Measurements from ENCODE around the gene PCED1B.
"Not testable (repeated sequence)": the region's sequence is repeated elsewhere in the genome, so short reads cannot be mapped to it uniquely, and the experiment has no call there.

Gene PCED1B

DNA sequence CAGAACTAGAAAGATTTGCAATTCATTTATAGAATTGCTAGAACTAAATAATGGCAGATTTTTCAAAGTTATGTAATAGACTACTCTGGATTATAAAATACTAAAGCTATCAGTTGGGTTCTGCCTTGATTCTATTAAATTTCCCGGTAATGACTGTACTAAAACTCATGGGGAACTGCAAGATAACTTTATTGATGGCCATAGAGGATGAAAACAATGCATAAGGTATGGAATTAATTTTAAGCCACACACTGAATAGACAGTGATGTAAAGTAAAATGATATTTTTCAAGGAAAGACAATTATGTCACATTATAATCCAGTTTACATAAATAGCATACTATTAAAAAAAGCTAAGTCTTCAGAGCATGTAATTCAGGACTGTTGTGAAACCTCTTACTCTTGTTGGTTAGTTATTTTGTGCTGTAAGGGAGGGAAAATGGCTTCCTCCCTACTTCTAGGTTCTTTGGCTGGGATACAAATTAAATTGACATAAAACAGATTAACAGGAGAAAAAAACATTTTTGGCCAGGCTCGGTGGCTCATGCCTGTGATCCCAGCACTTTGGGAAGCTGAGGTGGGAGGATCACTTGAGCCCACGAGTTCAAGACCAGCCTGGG, 134.7 kb downstream of the PCED1B start:
- ATAC-seq, result no peak
- TF ChIP-seq OSR1 (CRISPR knock-in tag; IDR thresholded peaks at IDR 0.05) (no peak), PPARA (CRISPR knock-in tag; IDR thresholded peaks at IDR 0.05; ENCODE audit: borderline replicate concordance) (no peak), ZC3H10 (CRISPR knock-in tag; IDR thresholded peaks at IDR 0.05) (no peak)
- TF ChIP-seq, protein P1, sequence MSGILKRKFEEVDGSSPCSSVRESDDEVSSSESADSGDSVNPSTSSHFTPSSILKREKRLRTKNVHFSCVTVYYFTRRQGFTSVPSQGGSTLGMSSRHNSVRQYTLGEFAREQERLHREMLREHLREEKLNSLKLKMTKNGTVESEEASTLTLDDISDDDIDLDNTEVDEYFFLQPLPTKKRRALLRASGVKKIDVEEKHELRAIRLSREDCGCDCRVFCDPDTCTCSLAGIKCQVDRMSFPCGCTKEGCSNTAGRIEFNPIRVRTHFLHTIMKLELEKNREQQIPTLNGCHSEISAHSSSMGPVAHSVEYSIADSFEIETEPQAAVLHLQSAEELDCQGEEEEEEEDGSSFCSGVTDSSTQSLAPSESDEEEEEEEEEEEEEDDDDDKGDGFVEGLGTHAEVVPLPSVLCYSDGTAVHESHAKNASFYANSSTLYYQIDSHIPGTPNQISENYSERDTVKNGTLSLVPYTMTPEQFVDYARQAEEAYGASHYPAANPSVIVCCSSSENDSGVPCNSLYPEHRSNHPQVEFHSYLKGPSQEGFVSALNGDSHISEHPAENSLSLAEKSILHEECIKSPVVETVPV (CRISPR knock-in tag; IDR thresholded peaks at IDR 0.05), result no peak

DNA sequence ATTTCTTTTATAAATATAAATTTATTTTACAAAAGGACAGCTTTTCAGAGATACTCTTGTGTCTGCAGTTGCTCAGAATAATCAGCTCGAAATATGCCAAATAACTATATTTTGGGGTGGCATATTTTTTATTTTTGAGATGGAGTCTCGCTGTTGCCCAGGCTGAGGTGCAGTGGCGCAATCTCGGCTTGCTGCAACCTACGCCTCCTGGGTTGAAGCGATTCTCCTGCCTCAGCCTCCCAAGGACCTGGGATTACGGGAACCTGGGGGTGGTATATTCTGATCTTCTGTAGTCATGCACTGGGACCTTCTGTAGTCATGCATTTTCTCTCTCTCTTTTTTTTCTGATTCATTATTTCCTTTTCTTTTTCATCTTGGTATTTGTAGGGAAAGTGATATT, 135.3 kb downstream of the PCED1B start:
- no peak for ATAC-seq
- TF ChIP-seq ZNF565 (CRISPR knock-in tag; conservative IDR thresholded peaks at IDR 0.05; ENCODE audit: low read depth) (no peak), GLIS3 (CRISPR knock-in tag; IDR thresholded peaks at IDR 0.05) (no peak), ZC3H10 (CRISPR knock-in tag; IDR thresholded peaks at IDR 0.05) (no peak), OSR1 (CRISPR knock-in tag; IDR thresholded peaks at IDR 0.05) (no peak), ISL1 (CRISPR knock-in tag; IDR thresholded peaks at IDR 0.05) (no peak), ESRRG (CRISPR knock-in tag; IDR thresholded peaks at IDR 0.05) (no peak), ZFP30 (CRISPR knock-in tag; IDR thresholded peaks at IDR 0.05) (no peak), TCF4 (CRISPR knock-in tag; IDR thresholded peaks at IDR 0.05; ENCODE audit: borderline replicate concordance) (no peak), PPARA (CRISPR knock-in tag; IDR thresholded peaks at IDR 0.05; ENCODE audit: borderline replicate concordance) (no peak), ARNTL (CRISPR knock-in tag; IDR thresholded peaks at IDR 0.05; ENCODE audit: borderline replicate concordance, low read depth) (no peak), RARB (CRISPR knock-in tag; IDR thresholded peaks at IDR 0.05) (no peak)

GRCh38 chr12:47216150-47216677, 136.8 kb downstream of the PCED1B start:
- TF ChIP-seq ZFP3 (CRISPR knock-in tag; IDR thresholded peaks at IDR 0.05) (no peak), BACH2 (CRISPR knock-in tag; IDR thresholded peaks at IDR 0.05; ENCODE audit: borderline replicate concordance) (no peak), ZNF70 (CRISPR knock-in tag; IDR thresholded peaks at IDR 0.05) (no peak), OSR1 (CRISPR knock-in tag; IDR thresholded peaks at IDR 0.05) (no peak), ISL1 (CRISPR knock-in tag; IDR thresholded peaks at IDR 0.05) (no peak), TOX (CRISPR knock-in tag; IDR thresholded peaks at IDR 0.05; ENCODE audit: borderline replicate concordance) (no peak), ESRRG (CRISPR knock-in tag; IDR thresholded peaks at IDR 0.05) (no peak), PPARA (CRISPR knock-in tag; IDR thresholded peaks at IDR 0.05; ENCODE audit: borderline replicate concordance) (no peak), GLIS3 (CRISPR knock-in tag; IDR thresholded peaks at IDR 0.05) (no peak), RARB (CRISPR knock-in tag; IDR thresholded peaks at IDR 0.05) (no peak), SNAI2 (CRISPR knock-in tag; IDR thresholded peaks at IDR 0.05) (no peak), ZNF8 (CRISPR knock-in tag; IDR thresholded peaks at IDR 0.05) (no peak), ARNTL (CRISPR knock-in tag; IDR thresholded peaks at IDR 0.05; ENCODE audit: borderline replicate concordance, low read depth) (no peak), TSHZ2 (CRISPR knock-in tag; IDR thresholded peaks at IDR 0.05) (no peak), CSDC2 (CRISPR knock-in tag; IDR thresholded peaks at IDR 0.05) (no peak)
- TF ChIP-seq, protein P1 (CRISPR knock-in tag; IDR thresholded peaks at IDR 0.05), result no peak
- TF ChIP-seq, protein P2, sequence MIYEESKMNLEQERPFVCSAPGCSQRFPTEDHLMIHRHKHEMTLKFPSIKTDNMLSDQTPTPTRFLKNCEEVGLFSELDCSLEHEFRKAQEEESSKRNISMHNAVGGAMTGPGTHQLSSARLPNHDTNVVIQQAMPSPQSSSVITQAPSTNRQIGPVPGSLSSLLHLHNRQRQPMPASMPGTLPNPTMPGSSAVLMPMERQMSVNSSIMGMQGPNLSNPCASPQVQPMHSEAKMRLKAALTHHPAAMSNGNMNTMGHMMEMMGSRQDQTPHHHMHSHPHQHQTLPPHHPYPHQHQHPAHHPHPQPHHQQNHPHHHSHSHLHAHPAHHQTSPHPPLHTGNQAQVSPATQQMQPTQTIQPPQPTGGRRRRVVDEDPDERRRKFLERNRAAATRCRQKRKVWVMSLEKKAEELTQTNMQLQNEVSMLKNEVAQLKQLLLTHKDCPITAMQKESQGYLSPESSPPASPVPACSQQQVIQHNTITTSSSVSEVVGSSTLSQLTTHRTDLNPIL (CRISPR knock-in tag; IDR thresholded peaks at IDR 0.05; ENCODE audit: low read depth), result no peak
- no peak for ATAC-seq

DNA sequence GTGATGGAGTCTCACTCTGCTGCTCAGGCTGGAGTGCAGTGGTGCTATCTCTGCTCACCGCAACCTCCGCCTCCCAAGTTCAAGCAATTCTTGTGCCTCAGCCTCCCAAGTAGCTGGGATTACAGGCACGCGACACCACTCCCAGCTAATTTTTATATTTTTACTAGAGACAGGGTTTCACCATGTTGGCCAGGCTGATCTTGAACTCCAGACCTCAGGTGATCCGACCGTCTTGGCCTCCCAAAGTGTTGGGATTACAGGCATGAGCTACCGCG, 138.1 kb downstream of the PCED1B start:
- not testable (repeated sequence) for ATAC-seq
